ENCODE measurements around the gene CCNI2. TPM values are rescaled to one million over a fixed set of nuclear protein-coding genes. Genes with fewer than 3 reads are reported as not detected.
A peak's percentile ranks its signal among the peaks of the same experiment; 100 is the strongest.

CCNI2 gene
- total and polyA plus RNA-seq, 2 experiments from 2014 or later, result 0.73 TPM; not detected in 1

DNA sequence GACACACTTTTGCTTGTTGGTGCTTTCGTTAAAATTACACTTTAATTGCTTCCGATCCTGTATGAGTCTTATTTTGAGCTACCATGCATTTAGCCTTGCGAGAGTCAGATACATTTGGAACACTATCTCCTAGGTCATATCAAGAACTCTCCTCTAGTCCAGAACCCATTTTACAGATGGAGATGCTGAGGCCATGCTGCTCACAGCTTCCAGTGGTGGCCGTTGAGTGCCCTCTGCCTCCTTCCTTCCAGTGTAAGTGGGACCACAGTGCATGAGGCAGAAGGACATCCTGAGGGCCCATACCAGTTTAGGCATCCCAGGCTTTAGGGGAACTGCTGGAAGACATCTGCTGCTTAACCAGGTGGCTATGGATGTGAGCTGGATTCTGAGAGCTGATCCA is 6.9 kb downstream of the CCNI2 start:
- H3K4me1 ChIP-seq (ENCODE audit: insufficient read depth), result peaks cover 8% of the 10 kb centered on the region; the same call in 1 of the 2 replicates
- no peak overlapping the region for H3K4me3 ChIP-seq
- no peak overlapping the region for H3K9ac ChIP-seq
- H4K20me1 ChIP-seq (ENCODE audit: insufficient read depth), result no peaks in the 10 kb centered on the region
- peaks cover 12% of the 10 kb centered on the region for H3K36me3 ChIP-seq (ENCODE audit: low read depth)
- H2AFZ ChIP-seq, result no peak overlapping the region
- H3K79me2 ChIP-seq (ENCODE audit: insufficient read depth), result no peaks in the 10 kb centered on the region
- no peaks in the 10 kb centered on the region for H3K9me3 ChIP-seq (ENCODE audit: low read depth)
- no peaks in the 10 kb centered on the region for H3K9me2 ChIP-seq (ENCODE audit: insufficient read depth)
- no peak for DNase-seq
- H3K27me3 ChIP-seq (replicated peaks; ENCODE audit: insufficient read depth), result no peaks in the 10 kb centered on the region
- WGBS, 2 experiments (ENCODE audit: low coverage in 1 of 2, low lambda C conversion rate in 2 of 2, missing lambda C conversion rate in 2 of 2), result 96 to 98% methylated on average over 4 of the region's 4 CpGs
- no peak overlapping the region for H3K27ac ChIP-seq
- H3K4me2 ChIP-seq (ENCODE audit: unreplicated experiment), result no peak overlapping the region
- TF ChIP-seq EZH2 (IDR thresholded peaks at IDR 0.05; ENCODE audit: insufficient read depth, poor library complexity, severe bottlenecking) (no peak), EZH2phosphoT487 (IDR thresholded peaks at IDR 0.05; ENCODE audit: insufficient read depth, low read depth) (no peak)
- peaks cover 10% of the 10 kb centered on the region; the same call in 1 of the 2 replicates for H3F3A ChIP-seq (ENCODE audit: insufficient read depth)
- in situ Hi-C loops (cut with MboI), result no loop called here

DNA sequence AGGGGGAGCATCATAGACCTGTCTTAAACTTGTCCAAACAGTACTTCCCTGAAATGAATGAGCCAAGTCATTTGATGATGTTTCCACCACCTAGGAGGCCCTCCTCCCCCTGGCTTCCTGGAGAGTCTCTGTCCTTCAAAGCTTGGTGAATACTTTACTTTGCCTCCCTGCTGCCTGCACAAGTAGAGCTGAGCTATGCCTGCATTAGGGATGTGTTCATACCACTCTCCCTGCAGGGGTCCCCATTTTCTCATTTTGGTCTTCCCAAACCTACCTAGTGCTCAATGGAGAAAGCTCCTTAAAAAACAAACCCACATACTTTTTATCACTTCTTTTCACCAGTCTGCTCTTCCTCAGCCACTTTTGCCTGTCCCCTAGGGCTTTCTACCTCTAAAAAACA is 7.7 kb downstream of the CCNI2 start:
- no peaks in the 10 kb centered on the region for H3K79me2 ChIP-seq (ENCODE audit: insufficient read depth)
- no peaks in the 10 kb centered on the region for H3K9me2 ChIP-seq (ENCODE audit: insufficient read depth)
- in situ Hi-C loops (cut with MboI), result no loop called here
- H3K4me3 ChIP-seq, result no peak overlapping the region
- H4K20me1 ChIP-seq (ENCODE audit: insufficient read depth), result no peaks in the 10 kb centered on the region
- H3K27ac ChIP-seq, result no peak overlapping the region
- H3K4me1 ChIP-seq (ENCODE audit: insufficient read depth), result peaks cover 8% of the 10 kb centered on the region; the same call in 1 of the 2 replicates
- DNase-seq, result peak; percentile 32
- H3K9me3 ChIP-seq (ENCODE audit: low read depth), result no peaks in the 10 kb centered on the region
- H3K36me3 ChIP-seq (ENCODE audit: low read depth), result peaks cover 12% of the 10 kb centered on the region
- TF ChIP-seq EZH2phosphoT487 (IDR thresholded peaks at IDR 0.05; ENCODE audit: insufficient read depth, low read depth), result no peak
- TF ChIP-seq EZH2 (IDR thresholded peaks at IDR 0.05; ENCODE audit: insufficient read depth, poor library complexity, severe bottlenecking), result no peak
- no peak overlapping the region for H3K9ac ChIP-seq
- no peaks in the 10 kb centered on the region for H3K27me3 ChIP-seq (replicated peaks; ENCODE audit: insufficient read depth)
- H2AFZ ChIP-seq, result no peak overlapping the region
- peaks cover 10% of the 10 kb centered on the region; the same call in 1 of the 2 replicates for H3F3A ChIP-seq (ENCODE audit: insufficient read depth)
- H3K4me2 ChIP-seq (ENCODE audit: unreplicated experiment), result no peak overlapping the region

DNA sequence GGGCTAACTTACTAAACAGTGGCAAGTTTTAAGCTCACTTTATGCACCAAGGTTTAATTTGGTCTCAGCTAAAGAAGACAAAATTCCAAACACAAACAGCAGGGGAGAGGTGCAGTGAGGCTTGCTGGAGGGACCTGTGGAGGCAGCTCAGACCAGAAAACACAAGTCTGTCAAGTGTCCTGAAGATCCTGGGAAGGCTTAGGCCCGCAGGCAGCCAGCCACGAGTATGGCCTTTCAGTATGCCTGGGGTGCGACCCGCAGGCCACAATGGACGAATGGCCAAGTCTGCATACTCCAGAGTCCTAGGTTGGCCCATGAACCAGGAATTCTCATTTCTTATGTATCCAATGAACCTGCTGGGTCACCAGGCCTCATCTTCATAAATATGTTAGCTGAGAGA is 9.3 kb downstream of the CCNI2 start:
- in situ Hi-C loops (cut with MboI), result no loop called here

DNA sequence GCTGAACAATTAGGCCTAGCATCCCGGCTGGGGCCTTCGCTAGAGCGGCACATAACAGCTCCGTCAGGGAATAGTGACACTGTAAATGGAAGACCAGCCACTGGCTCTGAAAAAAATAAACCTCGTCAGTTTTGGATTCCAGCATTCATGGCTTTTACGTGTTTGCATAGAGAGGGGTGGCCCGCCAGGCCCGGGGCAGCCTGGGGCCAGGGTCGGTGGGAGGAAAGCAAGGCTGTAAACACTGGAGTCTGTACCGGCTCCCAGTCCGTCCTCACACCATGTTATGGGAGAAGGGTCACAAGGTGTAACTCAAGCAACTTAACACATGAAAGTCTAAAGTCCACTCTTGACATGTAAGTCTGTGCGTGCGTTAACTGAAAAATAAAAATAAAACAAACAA is 11.2 kb downstream of the CCNI2 start:
- 86 to 87% methylated on average over 13 of the region's 13 CpGs for WGBS, 2 experiments (ENCODE audit: low coverage in 1 of 2, low lambda C conversion rate in 2 of 2, missing lambda C conversion rate in 2 of 2)
- no peak overlapping the region for H3K4me2 ChIP-seq (ENCODE audit: unreplicated experiment)
- TF ChIP-seq EZH2 (IDR thresholded peaks at IDR 0.05; ENCODE audit: insufficient read depth, poor library complexity, severe bottlenecking) (no peak), EZH2phosphoT487 (IDR thresholded peaks at IDR 0.05; ENCODE audit: insufficient read depth, low read depth) (no peak)
- H3K9me2 ChIP-seq (ENCODE audit: insufficient read depth), result no peaks in the 10 kb centered on the region
- no peak for DNase-seq
- H3K27me3 ChIP-seq (replicated peaks; ENCODE audit: insufficient read depth), result no peaks in the 10 kb centered on the region
- no peaks in the 10 kb centered on the region for H3F3A ChIP-seq (ENCODE audit: insufficient read depth)
- no peak overlapping the region for H3K27ac ChIP-seq
- in situ Hi-C loops (cut with MboI), result no loop called here
- no peaks in the 10 kb centered on the region for H3K79me2 ChIP-seq (ENCODE audit: insufficient read depth)
- H3K36me3 ChIP-seq (ENCODE audit: low read depth), result peaks cover 12% of the 10 kb centered on the region
- no peak overlapping the region for H2AFZ ChIP-seq
- H3K4me1 ChIP-seq (ENCODE audit: insufficient read depth), result no peaks in the 10 kb centered on the region
- H3K4me3 ChIP-seq, result no peak overlapping the region
- H3K9ac ChIP-seq, result no peak overlapping the region
- H4K20me1 ChIP-seq (ENCODE audit: insufficient read depth), result no peaks in the 10 kb centered on the region
- no peaks in the 10 kb centered on the region for H3K9me3 ChIP-seq (ENCODE audit: low read depth)

More for the DNA sequence above, 9.3 kb downstream of the CCNI2 start:
- TF ChIP-seq EZH2phosphoT487 (IDR thresholded peaks at IDR 0.05; ENCODE audit: insufficient read depth, low read depth), result no peak
- TF ChIP-seq EZH2 (IDR thresholded peaks at IDR 0.05; ENCODE audit: insufficient read depth, poor library complexity, severe bottlenecking), result no peak
- Histone ChIP-seq H2AFZ (no peak overlapping the region), H3K27me3 (replicated peaks; ENCODE audit: insufficient read depth) (no peaks in the 10 kb centered on the region), H3K9me3 (ENCODE audit: low read depth) (no peaks in the 10 kb centered on the region), H3K9me2 (ENCODE audit: insufficient read depth) (no peaks in the 10 kb centered on the region), H3K4me2 (ENCODE audit: unreplicated experiment) (no peak overlapping the region), H3K4me1 (ENCODE audit: insufficient read depth) (peaks cover 2% of the 10 kb centered on the region; the same call in 1 of the 2 replicates), H3K4me3 (no peak overlapping the region), H3K79me2 (ENCODE audit: insufficient read depth) (no peaks in the 10 kb centered on the region), H3K27ac (no peak overlapping the region), H3F3A (ENCODE audit: insufficient read depth) (peaks cover 2% of the 10 kb centered on the region; the same call in 1 of the 2 replicates), H3K9ac (no peak overlapping the region), H3K36me3 (ENCODE audit: low read depth) (peaks cover 12% of the 10 kb centered on the region), H4K20me1 (ENCODE audit: insufficient read depth) (no peaks in the 10 kb centered on the region)
- no peak for DNase-seq
- 88 to 96% methylated on average over 5 of the region's 5 CpGs for WGBS, 2 experiments (ENCODE audit: low coverage in 1 of 2, low lambda C conversion rate in 2 of 2, missing lambda C conversion rate in 2 of 2)
